ENCODE measurements around the gene NPIPA5. TPM values are rescaled to one million over a fixed set of nuclear protein-coding genes. Genes with fewer than 3 reads are reported as not detected.
"Not testable (repeated sequence)": the region's sequence is repeated elsewhere in the genome, so short reads cannot be mapped to it uniquely, and the experiment has no call there.

Gene NPIPA5
- polyA plus RNA-seq, 4 donors: 1.8 to 35.5 (median 16.5) TPM

- peak in 1 of 4 donors; percentile 38 for DNase-seq (ENCODE audit: low read depth in 4 of 4, low spot score in 3 of 4)
These were observed 17.8 kb upstream of the NPIPA5 start, which contains the start of gene MPV17L for GRCh38 chr16:15395631-15396508. MPV17L (plus strand) TSS chr16:15395754; CDS start chr16:15395898, 144 bp downstream.

GRCh38 chr16:15393025-15393424 is 14.9 kb upstream of the NPIPA5 start:
- not testable (repeated sequence) for DNase-seq (ENCODE audit: low read depth in 4 of 4, low spot score in 3 of 4)

- DNase-seq (ENCODE audit: low read depth in 4 of 4, low spot score in 3 of 4): not testable (repeated sequence)
These were observed 11.8 kb upstream of the NPIPA5 start for GRCh38 chr16:15389916-15390315.

- DNase-seq (ENCODE audit: low read depth in 4 of 4, low spot score in 3 of 4): not testable (repeated sequence)
These were observed 10.0 kb upstream of the NPIPA5 start for GRCh38 chr16:15388060-15388459.

- not testable (repeated sequence) for DNase-seq (ENCODE audit: low read depth in 4 of 4, low spot score in 3 of 4)
These were observed 4.7 kb upstream of the NPIPA5 start for GRCh38 chr16:15382810-15383209.

- DNase-seq (ENCODE audit: low read depth in 4 of 4, low spot score in 3 of 4): not testable (repeated sequence)
These were observed 20.6 kb downstream of the NPIPA5 start for GRCh38 chr16:15357495-15357894.

GRCh38 chr16:15354846-15355245 is 23.2 kb downstream of the NPIPA5 start:
- not testable (repeated sequence) for DNase-seq (ENCODE audit: low read depth in 4 of 4, low spot score in 3 of 4)

- not testable (repeated sequence) for DNase-seq (ENCODE audit: low read depth in 4 of 4, low spot score in 3 of 4)
These were observed 25.2 kb downstream of the NPIPA5 start for GRCh38 chr16:15352852-15353251.

- DNase-seq (ENCODE audit: low read depth in 4 of 4, low spot score in 3 of 4): not testable (repeated sequence)
These were observed 26.3 kb downstream of the NPIPA5 start for GRCh38 chr16:15351745-15352144.

- DNase-seq (ENCODE audit: low read depth in 4 of 4, low spot score in 3 of 4): not testable (repeated sequence)
These were observed 26.8 kb downstream of the NPIPA5 start for GRCh38 chr16:15351251-15351650.

GRCh38 chr16:15348721-15349120 is 29.4 kb downstream of the NPIPA5 start:
- not testable (repeated sequence) for DNase-seq (ENCODE audit: low read depth in 4 of 4, low spot score in 3 of 4)

GRCh38 chr16:15342337-15342736 is 35.8 kb downstream of the NPIPA5 start:
- not testable (repeated sequence) for DNase-seq (ENCODE audit: low read depth in 4 of 4, low spot score in 3 of 4)

- not testable (repeated sequence) for DNase-seq (ENCODE audit: low read depth in 4 of 4, low spot score in 3 of 4)
These were observed 39.1 kb downstream of the NPIPA5 start for GRCh38 chr16:15338986-15339385.

GRCh38 chr16:15337974-15338605 is 40.0 kb downstream of the NPIPA5 start:
- DNase-seq (ENCODE audit: low read depth in 4 of 4, low spot score in 3 of 4): not testable (repeated sequence)

GRCh38 chr16:15335609-15336008 is 42.5 kb downstream of the NPIPA5 start:
- not testable (repeated sequence) for DNase-seq (ENCODE audit: low read depth in 4 of 4, low spot score in 3 of 4)

GRCh38 chr16:15333969-15334368 is 44.1 kb downstream of the NPIPA5 start:
- not testable (repeated sequence) for DNase-seq (ENCODE audit: low read depth in 4 of 4, low spot score in 3 of 4)

GRCh38 chr16:15330978-15331377 is 47.1 kb downstream of the NPIPA5 start:
- not testable (repeated sequence) for DNase-seq (ENCODE audit: low read depth in 4 of 4, low spot score in 3 of 4)

GRCh38 chr16:15324954-15325353 is 53.1 kb downstream of the NPIPA5 start:
- DNase-seq (ENCODE audit: low read depth in 4 of 4, low spot score in 3 of 4): not testable (repeated sequence)

- not testable (repeated sequence) for DNase-seq (ENCODE audit: low read depth in 4 of 4, low spot score in 3 of 4)
These were observed 54.7 kb downstream of the NPIPA5 start for GRCh38 chr16:15323373-15323772.

- DNase-seq (ENCODE audit: low read depth in 4 of 4, low spot score in 3 of 4): not testable (repeated sequence)
These were observed 56.9 kb downstream of the NPIPA5 start for GRCh38 chr16:15321221-15321620.

GRCh38 chr16:15314562-15314961 is 63.5 kb downstream of the NPIPA5 start:
- DNase-seq (ENCODE audit: low read depth in 4 of 4, low spot score in 3 of 4): not testable (repeated sequence)
